HEK293T (cell line): ENCODE results near the gene LPO.

Source experiments
- CTCF ChIA-PET: fragments of 350-600 bp; formaldehyde crosslinking; extraction: SDS; loops from one replicate; lab custom pipeline; 2021; ENCODE audit warnings: antibody characterized with exemption, inconsistent platforms; lab: Yijun Ruan, JAX
- POLR2A ChIA-PET: fragments of 350-600 bp; formaldehyde crosslinking; extraction: SDS; loops from one replicate; lab custom pipeline; 2020; ENCODE audit warnings: antibody characterized with exemption, inconsistent platforms; lab: Yijun Ruan, JAX
- DNase-seq: peaks from one replicate; pipeline ENCODE4 v3.0.0; 2012; ENCODE audit warnings: mixed read lengths; ENCODE audit errors: extremely low spot score
- ARNT ChIP-seq: fragments of 450-650 bp; IDR thresholded peaks from 2 replicates; pipeline ENCODE4 v1.6.1; 2017; ENCODE audit warnings: mild to moderate bottlenecking
- BHLHE40 ChIP-seq: fragments of 450-650 bp; IDR thresholded peaks from 2 replicates; pipeline ENCODE4 v1.6.1; 2016; ENCODE audit warnings: mild to moderate bottlenecking, moderate library complexity, borderline replicate concordance
- CTBP1 ChIP-seq: fragments of 450-650 bp; IDR thresholded peaks from 2 replicates; pipeline ENCODE4 v1.6.1; 2016; ENCODE audit warnings: borderline replicate concordance
- ELF4 ChIP-seq: fragments of 450-650 bp; IDR thresholded peaks from 2 replicates; pipeline ENCODE4 v1.6.1; 2017; ENCODE audit warnings: antibody characterized with exemption
- FOXA1 ChIP-seq: fragments of 450-650 bp; IDR thresholded peaks from 2 replicates; pipeline ENCODE4 v1.6.1; 2016; ENCODE audit warnings: mild to moderate bottlenecking
- FOXK2 ChIP-seq: fragments of 450-650 bp; IDR thresholded peaks from 2 replicates; pipeline ENCODE4 v1.6.1; 2016; ENCODE audit warnings: mild to moderate bottlenecking
- FOXM1 ChIP-seq: fragments of 450-650 bp; IDR thresholded peaks from 2 replicates; pipeline ENCODE4 v1.6.1; 2017; ENCODE audit warnings: mild to moderate bottlenecking, borderline replicate concordance
- HDGF ChIP-seq: fragments of 450-650 bp; IDR thresholded peaks from 2 replicates; pipeline ENCODE4 v1.6.1; 2017; ENCODE audit warnings: antibody characterized with exemption, borderline replicate concordance
- L3MBTL2 ChIP-seq: fragments of 450-650 bp; conservative IDR thresholded peaks from 2 replicates; pipeline ENCODE4 v1.6.1; 2016; ENCODE audit warnings: mild to moderate bottlenecking
- LEF1 ChIP-seq: fragments of 450-650 bp; IDR thresholded peaks from 2 replicates; pipeline ENCODE4 v1.6.1; 2017; ENCODE audit warnings: mild to moderate bottlenecking, borderline replicate concordance
- NFRKB ChIP-seq: fragments of 450-650 bp; IDR thresholded peaks from 2 replicates; pipeline ENCODE4 v1.6.1; 2016; ENCODE audit warnings: mild to moderate bottlenecking, moderate library complexity
- SP1 ChIP-seq: fragments of 450-650 bp; IDR thresholded peaks from 2 replicates; pipeline ENCODE4 v1.6.1; 2017
- SUZ12 ChIP-seq: fragments of 450-650 bp; IDR thresholded peaks from 2 replicates; pipeline ENCODE4 v1.6.1; 2016; ENCODE audit warnings: mild to moderate bottlenecking
- TARDBP ChIP-seq: fragments of 450-650 bp; IDR thresholded peaks from 2 replicates; pipeline ENCODE4 v1.6.1; 2016
- ZNF384 ChIP-seq: fragments of 450-650 bp; IDR thresholded peaks from 2 replicates; pipeline ENCODE4 v1.6.1; 2016
- TF ChIP-seq, protein P1 (sequence below): fragments of 450-650 bp; IDR thresholded peaks from 2 replicates; pipeline ENCODE4 v1.6.1; 2016

Gene LPO

DNA sequence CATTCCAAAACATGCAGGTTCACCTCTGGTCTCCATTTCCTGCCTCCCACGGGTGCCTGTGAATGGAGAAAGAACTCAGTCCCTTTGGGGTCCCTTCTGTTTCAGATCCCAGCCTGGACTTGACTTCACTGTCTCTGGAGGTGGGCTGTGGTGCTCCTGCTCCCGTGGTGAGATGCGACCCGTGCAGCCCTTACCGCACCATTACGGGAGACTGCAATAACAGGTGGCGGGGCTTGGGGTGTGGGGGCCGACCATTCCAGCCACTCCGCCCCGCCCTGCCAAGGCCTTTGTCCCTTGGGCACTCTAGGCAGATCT, 10.5 kb downstream of the LPO start:
- TF ChIP-seq FOXM1 (no peak), TARDBP (no peak), SUZ12 (no peak), BHLHE40 (no peak), L3MBTL2 (no peak), LEF1 (no peak), ZNF384 (no peak), FOXA1 (no peak), FOXK2 (no peak), ARNT (no peak), CTBP1 (no peak), NFRKB (no peak), SP1 (no peak), HDGF (no peak), ELF4 (no peak)
- TF ChIP-seq, protein P1, sequence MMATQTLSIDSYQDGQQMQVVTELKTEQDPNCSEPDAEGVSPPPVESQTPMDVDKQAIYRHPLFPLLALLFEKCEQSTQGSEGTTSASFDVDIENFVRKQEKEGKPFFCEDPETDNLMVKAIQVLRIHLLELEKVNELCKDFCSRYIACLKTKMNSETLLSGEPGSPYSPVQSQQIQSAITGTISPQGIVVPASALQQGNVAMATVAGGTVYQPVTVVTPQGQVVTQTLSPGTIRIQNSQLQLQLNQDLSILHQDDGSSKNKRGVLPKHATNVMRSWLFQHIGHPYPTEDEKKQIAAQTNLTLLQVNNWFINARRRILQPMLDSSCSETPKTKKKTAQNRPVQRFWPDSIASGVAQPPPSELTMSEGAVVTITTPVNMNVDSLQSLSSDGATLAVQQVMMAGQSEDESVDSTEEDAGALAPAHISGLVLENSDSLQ = no peak
- POLR2A ChIA-PET = interaction anchor here (0.9 to 1.1 kb wide), 2 partner anchors 30 to 103 kb away, joined by 3 to 4 read pairs; partner anchors contain the start of genes MKS1 and SUPT4H1
- CTCF ChIA-PET = interaction anchor here (0.6 to 1.3 kb wide), 3 partner anchors 12 to 69 kb away, joined by 3 read pairs; no protein-coding TSS in a partner anchor
- DNase-seq = no peak

DNA sequence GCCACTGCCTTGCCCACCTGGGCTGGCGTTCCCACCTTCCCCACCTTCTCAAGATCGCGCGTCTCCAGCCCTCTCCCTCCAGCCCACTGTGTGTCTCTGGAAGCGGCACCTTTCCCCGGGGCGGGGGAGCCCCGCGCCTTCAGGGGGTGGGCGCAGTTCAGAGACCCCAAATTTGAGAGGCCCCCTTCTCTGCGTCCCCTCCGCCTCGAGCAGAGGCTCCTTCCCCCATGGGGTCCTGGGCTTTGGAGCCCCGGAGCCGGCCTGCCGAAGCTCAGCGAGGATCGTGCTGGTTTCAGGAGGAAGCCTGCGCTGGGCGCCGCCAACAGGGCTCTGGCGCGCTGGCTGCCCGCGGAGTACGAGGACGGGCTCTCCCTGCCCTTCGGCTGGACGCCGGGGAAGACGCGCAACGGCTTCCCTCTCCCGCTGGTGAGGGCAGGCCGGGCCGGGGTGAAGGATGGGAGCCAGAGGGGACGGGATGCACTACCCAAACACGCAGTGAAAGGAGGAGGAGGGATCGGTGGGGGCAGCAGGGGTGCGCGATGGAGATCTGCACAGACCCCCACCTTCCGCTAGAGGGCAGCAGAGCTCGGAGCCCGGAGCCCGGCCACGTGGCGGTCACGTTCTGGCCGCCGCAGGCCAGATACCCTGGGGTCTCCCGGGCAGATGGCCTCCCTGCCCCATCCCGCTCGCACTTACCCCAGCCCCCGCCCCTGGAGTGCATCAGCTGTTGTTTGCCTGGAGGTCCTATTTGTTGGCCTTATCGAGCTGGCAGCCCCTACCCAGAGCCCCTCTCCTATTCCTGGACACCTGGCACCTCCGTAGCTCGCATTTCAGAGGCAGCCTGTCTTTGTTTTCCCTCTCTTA, 11.1 kb downstream of the LPO start:
- POLR2A ChIA-PET = interaction anchor here (0.8 to 1.1 kb wide), 3 partner anchors 30 to 443 kb away, joined by 3 to 4 read pairs (median 3); partner anchors contain the start of genes MKS1, RAD51C and SUPT4H1
- CTCF ChIA-PET = interaction anchor here (0.6 to 1.6 kb wide), 9 partner anchors 11 to 382 kb away, joined by 3 to 5 read pairs (median 3); partner anchors contain the start of gene LPO
- peak; percentile 94 for DNase-seq
- TF ChIP-seq HDGF (no peak), ELF4 (no peak), SUZ12 (no peak), CTBP1 (no peak), L3MBTL2 (peak; percentile 99), BHLHE40 (peak; percentile 55; the same call in 1 of the 2 replicates), SP1 (no peak), FOXM1 (no peak), NFRKB (no peak), ARNT (no peak)
- TF ChIP-seq, protein P1 = no peak

DNA sequence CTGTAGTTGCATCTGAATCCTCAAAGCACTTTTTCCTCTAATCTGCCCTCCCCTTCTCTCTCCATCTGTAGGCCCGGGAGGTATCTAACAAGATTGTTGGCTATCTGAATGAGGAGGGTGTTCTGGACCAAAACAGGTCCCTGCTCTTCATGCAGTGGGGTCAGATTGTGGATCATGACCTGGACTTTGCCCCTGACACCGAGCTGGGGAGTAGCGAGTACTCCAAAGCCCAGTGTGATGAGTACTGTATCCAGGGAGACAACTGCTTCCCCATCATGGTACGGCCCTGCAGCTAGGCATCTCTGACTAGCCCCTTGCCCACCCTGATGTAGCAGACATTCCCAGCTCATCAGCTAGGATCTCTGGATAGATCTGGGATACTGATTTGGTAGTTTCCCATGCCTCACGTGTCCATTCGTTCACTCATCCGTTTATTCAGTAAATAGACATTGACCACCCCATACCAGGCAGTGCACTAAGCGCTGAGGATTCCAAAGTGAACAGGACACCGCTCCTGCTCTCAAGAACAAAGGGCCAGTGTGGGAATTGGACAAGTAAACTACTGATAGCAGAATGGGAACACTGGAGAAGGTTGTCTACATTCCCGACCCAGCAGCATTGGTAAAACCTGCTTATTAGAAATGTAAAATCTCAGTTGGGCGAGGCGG, 12.1 kb downstream of the LPO start:
- TF ChIP-seq ARNT = no peak
- TF ChIP-seq L3MBTL2 = no peak
- no peak for TF ChIP-seq BHLHE40
- TF ChIP-seq SUZ12 = no peak
- no peak for TF ChIP-seq FOXK2
- no peak for TF ChIP-seq LEF1
- TF ChIP-seq HDGF = no peak
- no peak for TF ChIP-seq ZNF384
- no peak for TF ChIP-seq CTBP1
- ChIA-PET CTCF (interaction anchor here (0.6 to 1.6 kb wide), 8 partner anchors 12 to 381 kb away, joined by 3 to 5 read pairs (median 4); partner anchors contain the start of gene LPO), POLR2A (interaction anchor here (0.8 kb wide), 1 partner anchor 442 kb away, joined by 3 read pairs; the partner anchor contains the start of gene RAD51C)
- no peak for DNase-seq

DNA sequence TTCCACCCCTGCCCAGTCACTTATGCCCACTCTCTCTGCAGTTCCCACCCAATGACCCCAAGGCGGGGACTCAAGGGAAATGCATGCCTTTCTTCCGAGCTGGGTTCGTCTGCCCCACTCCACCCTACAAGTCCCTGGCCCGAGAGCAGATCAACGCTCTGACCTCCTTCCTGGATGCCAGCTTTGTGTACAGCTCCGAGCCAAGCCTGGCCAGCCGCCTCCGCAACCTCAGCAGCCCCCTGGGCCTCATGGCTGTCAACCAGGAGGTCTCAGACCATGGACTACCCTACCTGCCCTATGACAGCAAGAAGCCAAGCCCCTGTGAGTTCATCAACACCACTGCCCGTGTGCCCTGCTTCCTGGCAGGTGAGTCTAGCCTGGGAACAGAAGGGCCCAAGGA, 13.8 kb downstream of the LPO start:
- TF ChIP-seq FOXK2 = no peak
- no peak for TF ChIP-seq HDGF
- no peak for TF ChIP-seq NFRKB
- TF ChIP-seq L3MBTL2 = no peak
- TF ChIP-seq, protein P1 = no peak
- ChIA-PET CTCF (interaction anchor here (0.5 kb wide), 1 partner anchor 165 kb away, joined by 3 read pairs; no protein-coding TSS in a partner anchor), POLR2A (no interaction called here)
- DNase-seq = no peak

DNA sequence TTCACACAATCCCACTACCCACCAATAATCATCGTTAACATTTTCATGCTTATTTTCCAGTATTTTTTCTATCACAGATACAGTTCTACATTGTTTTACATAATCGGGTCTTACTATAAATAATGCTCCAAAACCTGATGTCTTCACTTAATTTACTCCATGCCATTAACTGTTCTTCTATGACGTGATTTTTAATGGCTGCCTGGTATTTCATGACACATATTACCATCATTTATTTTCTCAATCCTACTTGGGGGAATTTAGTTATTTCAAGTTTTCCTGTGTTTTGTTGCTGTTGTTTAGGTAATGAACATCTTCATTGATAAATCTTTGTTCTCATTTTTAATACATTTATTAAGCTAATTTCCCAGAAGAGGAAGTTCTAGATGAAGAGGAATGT, 14.7 kb downstream of the LPO start:
- ChIA-PET POLR2A (no interaction called here), CTCF (interaction anchor here (0.5 to 0.6 kb wide), 2 partner anchors 69 to 343 kb away, joined by 3 to 4 read pairs; no protein-coding TSS in a partner anchor)
- DNase-seq = no peak
- TF ChIP-seq ZNF384 (no peak), ELF4 (no peak), SUZ12 (no peak)

DNA sequence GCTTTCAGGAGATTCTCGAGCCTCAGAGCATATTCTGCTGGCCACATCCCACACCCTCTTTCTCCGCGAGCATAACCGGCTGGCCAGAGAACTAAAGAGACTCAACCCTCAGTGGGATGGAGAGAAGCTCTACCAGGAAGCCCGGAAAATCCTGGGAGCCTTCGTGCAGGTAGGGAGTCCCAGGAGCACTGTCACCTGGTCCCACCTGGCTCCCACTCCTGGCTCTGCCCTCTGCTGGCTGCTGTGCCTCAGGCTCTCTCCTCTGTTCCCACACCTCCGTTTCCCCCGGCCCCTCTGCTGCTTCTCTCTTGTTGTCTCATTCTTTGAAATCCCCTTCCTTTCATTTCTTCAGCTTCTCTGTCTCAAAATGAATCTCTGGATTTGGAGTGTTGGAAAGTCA, 16.4 kb downstream of the LPO start:
- no peak for TF ChIP-seq NFRKB
- TF ChIP-seq FOXA1 = no peak
- no peak for TF ChIP-seq HDGF
- TF ChIP-seq FOXM1 = no peak
- TF ChIP-seq TARDBP = no peak
- no peak for TF ChIP-seq BHLHE40
- no peak for TF ChIP-seq LEF1
- TF ChIP-seq ELF4 = no peak
- TF ChIP-seq L3MBTL2 = no peak
- TF ChIP-seq, protein P1 = no peak
- no peak for TF ChIP-seq FOXK2
- no peak for TF ChIP-seq CTBP1
- TF ChIP-seq ZNF384 = no peak
- TF ChIP-seq SP1 = no peak
- POLR2A ChIA-PET = no interaction called here
- DNase-seq = no peak
- CTCF ChIA-PET = no interaction called here
